K562 (cell line): ENCODE measurements around the gene PSMC4.

Experiments used
- ARNT ChIP-seq, 2 experiments: fragments of 450-650 bp; IDR thresholded peaks; 2 replicates each; pipeline ENCODE4 v1.6.1; 2016; ENCODE audit warnings: mild to moderate bottlenecking in 1 of 2
- ESRRA ChIP-seq: fragments of 450-650 bp; IDR thresholded peaks from 2 replicates; pipeline ENCODE4 v1.6.1; 2014; ENCODE audit warnings: low read depth, mild to moderate bottlenecking, moderate library complexity, borderline replicate concordance
- PHF8 ChIP-seq: fragments of 200-600 bp; sonication (generic); IDR thresholded peaks from 2 replicates; pipeline ENCODE4 v1.6.1; 2012; ENCODE audit warnings: mixed run types, mild to moderate bottlenecking, inconsistent platforms, low read length, moderate library complexity, borderline replicate concordance
- ZNF121 ChIP-seq: sonication (generic); formaldehyde crosslinking; conservative IDR thresholded peaks from 2 replicates; pipeline ENCODE4 v1.8.0; 2022; ENCODE audit warnings: missing genetic modification reagents
- TF ChIP-seq, protein P1 (sequence below): fragments of 150-350 bp; conservative IDR thresholded peaks from 2 replicates; pipeline ENCODE4 v1.6.1; 2014; ENCODE audit warnings: low read length

DNA sequence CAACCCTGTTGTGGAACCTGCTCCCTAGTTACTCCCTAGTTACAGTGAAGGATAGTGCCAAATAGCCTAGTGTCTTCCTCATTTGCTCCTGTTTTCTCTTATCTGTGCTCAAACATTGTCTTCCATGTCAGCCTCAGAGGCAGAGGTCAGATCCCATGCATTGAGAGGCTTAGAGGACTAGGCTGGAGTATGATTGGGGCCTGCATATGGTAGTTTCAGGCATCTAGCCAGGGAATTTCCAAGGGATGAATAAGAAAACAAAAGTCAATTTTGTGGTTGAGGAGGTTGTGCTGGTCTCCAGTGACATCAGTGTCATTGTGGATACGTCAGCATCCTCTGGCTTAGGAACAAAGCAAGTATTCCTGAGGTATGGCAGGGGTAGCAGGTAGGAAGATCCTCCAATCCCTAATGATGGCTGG is 35.3 kb downstream of the PSMC4 start:
- TF ChIP-seq PHF8 = no peak
- 0 out of 4 replicates have a peak, but pooled peaks of 1 of the 2 experiments have one; percentile 52 for TF ChIP-seq ARNT (IDR thresholded peaks at IDR 0.05)
- no peak for TF ChIP-seq ZNF121 (CRISPR knock-in tag)
- no peak; the same call in 1 of the 2 replicates for TF ChIP-seq ESRRA
- TF ChIP-seq, protein P1, sequence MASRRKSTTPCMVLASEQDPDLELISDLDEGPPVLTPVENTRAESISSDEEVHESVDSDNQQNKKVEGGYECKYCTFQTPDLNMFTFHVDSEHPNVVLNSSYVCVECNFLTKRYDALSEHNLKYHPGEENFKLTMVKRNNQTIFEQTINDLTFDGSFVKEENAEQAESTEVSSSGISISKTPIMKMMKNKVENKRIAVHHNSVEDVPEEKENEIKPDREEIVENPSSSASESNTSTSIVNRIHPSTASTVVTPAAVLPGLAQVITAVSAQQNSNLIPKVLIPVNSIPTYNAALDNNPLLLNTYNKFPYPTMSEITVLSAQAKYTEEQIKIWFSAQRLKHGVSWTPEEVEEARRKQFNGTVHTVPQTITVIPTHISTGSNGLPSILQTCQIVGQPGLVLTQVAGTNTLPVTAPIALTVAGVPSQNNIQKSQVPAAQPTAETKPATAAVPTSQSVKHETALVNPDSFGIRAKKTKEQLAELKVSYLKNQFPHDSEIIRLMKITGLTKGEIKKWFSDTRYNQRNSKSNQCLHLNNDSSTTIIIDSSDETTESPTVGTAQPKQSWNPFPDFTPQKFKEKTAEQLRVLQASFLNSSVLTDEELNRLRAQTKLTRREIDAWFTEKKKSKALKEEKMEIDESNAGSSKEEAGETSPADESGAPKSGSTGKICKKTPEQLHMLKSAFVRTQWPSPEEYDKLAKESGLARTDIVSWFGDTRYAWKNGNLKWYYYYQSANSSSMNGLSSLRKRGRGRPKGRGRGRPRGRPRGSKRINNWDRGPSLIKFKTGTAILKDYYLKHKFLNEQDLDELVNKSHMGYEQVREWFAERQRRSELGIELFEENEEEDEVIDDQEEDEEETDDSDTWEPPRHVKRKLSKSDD = no peak
